ENCODE measurements around the gene DTHD1. TPM values are rescaled to one million over a fixed set of nuclear protein-coding genes. Genes with fewer than 3 reads are reported as not detected.

The DTHD1 gene
- total RNA-seq, 1 experiment from 2014 or later: not detected

- no peak for DNase-seq
- Histone ChIP-seq H3K36me3 (no peaks in the 10 kb centered on the region), H3K9me3 (no peaks in the 10 kb centered on the region), H3K27me3 (no peaks in the 10 kb centered on the region), H3K4me3 (no peak overlapping the region)
These were observed 72.6 kb downstream of the DTHD1 start for GRCh38 chr4:36353998-36354397.

GRCh38 chr4:36358173-36358572 is 76.8 kb downstream of the DTHD1 start:
- H3K27me3 ChIP-seq: no peaks in the 10 kb centered on the region
- no peaks in the 10 kb centered on the region for H3K9me3 ChIP-seq
- no peak for DNase-seq
- no peak overlapping the region for H3K4me3 ChIP-seq
- H3K36me3 ChIP-seq: no peaks in the 10 kb centered on the region

- H3K27me3 ChIP-seq: no peaks in the 10 kb centered on the region
- DNase-seq: no peak
- H3K4me3 ChIP-seq: no peak overlapping the region
- no peaks in the 10 kb centered on the region for H3K9me3 ChIP-seq
- no peaks in the 10 kb centered on the region for H3K36me3 ChIP-seq
These were observed 79.3 kb downstream of the DTHD1 start for GRCh38 chr4:36360755-36361154.

- no peak for DNase-seq
- Histone ChIP-seq H3K27me3 (no peaks in the 10 kb centered on the region), H3K9me3 (no peaks in the 10 kb centered on the region), H3K36me3 (no peaks in the 10 kb centered on the region), H3K4me3 (no peak overlapping the region)
These were observed 81.6 kb downstream of the DTHD1 start for GRCh38 chr4:36363024-36363423.

GRCh38 chr4:36374836-36375511 is 93.6 kb downstream of the DTHD1 start:
- Histone ChIP-seq H3K36me3 (no peaks in the 10 kb centered on the region), H3K4me3 (no peak overlapping the region), H3K9me3 (no peaks in the 10 kb centered on the region), H3K27me3 (no peaks in the 10 kb centered on the region)
- DNase-seq: no peak

- Histone ChIP-seq H3K36me3 (no peaks in the 10 kb centered on the region), H3K4me3 (no peak overlapping the region), H3K9me3 (no peaks in the 10 kb centered on the region), H3K27me3 (no peaks in the 10 kb centered on the region)
- DNase-seq: no peak
These were observed 104.6 kb downstream of the DTHD1 start for GRCh38 chr4:36385951-36386571.

- Histone ChIP-seq H3K4me3 (no peak overlapping the region), H3K27me3 (no peaks in the 10 kb centered on the region), H3K36me3 (no peaks in the 10 kb centered on the region), H3K9me3 (no peaks in the 10 kb centered on the region)
- no peak for DNase-seq
These were observed 105.3 kb downstream of the DTHD1 start for GRCh38 chr4:36386691-36387090.

GRCh38 chr4:36388710-36389109 is 107.3 kb downstream of the DTHD1 start:
- H3K9me3 ChIP-seq: no peaks in the 10 kb centered on the region
- no peaks in the 10 kb centered on the region for H3K36me3 ChIP-seq
- H3K4me3 ChIP-seq: no peak overlapping the region
- no peak for DNase-seq
- no peaks in the 10 kb centered on the region for H3K27me3 ChIP-seq

GRCh38 chr4:36391411-36391810 is 110.0 kb downstream of the DTHD1 start:
- Histone ChIP-seq H3K27me3 (no peaks in the 10 kb centered on the region), H3K4me3 (no peak overlapping the region), H3K36me3 (no peaks in the 10 kb centered on the region), H3K9me3 (no peaks in the 10 kb centered on the region)
- DNase-seq: no peak

- no peaks in the 10 kb centered on the region for H3K27me3 ChIP-seq
- no peak overlapping the region for H3K4me3 ChIP-seq
- DNase-seq: no peak
- H3K9me3 ChIP-seq: no peaks in the 10 kb centered on the region
- H3K36me3 ChIP-seq: no peaks in the 10 kb centered on the region
These were observed 110.6 kb downstream of the DTHD1 start for GRCh38 chr4:36392024-36392423.

- Histone ChIP-seq H3K9me3 (no peaks in the 10 kb centered on the region), H3K4me3 (no peak overlapping the region), H3K27me3 (no peaks in the 10 kb centered on the region), H3K36me3 (no peaks in the 10 kb centered on the region)
- no peak for DNase-seq
These were observed 111.5 kb downstream of the DTHD1 start for GRCh38 chr4:36392916-36393315.

Other genes with a start within 250 kb of the DTHD1 start
- 1.3 and 1.9 TPM in 2 replicates for gene ARAP2, start 37.1 kb upstream of the DTHD1 start, total RNA-seq (2014; rRNA removed; shearing (Covaris generic); ENCODE audit: low replicate concordance)